GM12801 (cell line): ENCODE data around the gene FGD5.

ENCODE experiments used
- TF ChIP-seq, protein P1 (sequence below): IDR thresholded peaks from one replicate; pipeline ENCODE4 v1.5.1; 2011; ENCODE audit warnings: control low read depth; ENCODE audit not compliant: insufficient read length; ENCODE audit errors: extremely low read depth

Gene FGD5

DNA sequence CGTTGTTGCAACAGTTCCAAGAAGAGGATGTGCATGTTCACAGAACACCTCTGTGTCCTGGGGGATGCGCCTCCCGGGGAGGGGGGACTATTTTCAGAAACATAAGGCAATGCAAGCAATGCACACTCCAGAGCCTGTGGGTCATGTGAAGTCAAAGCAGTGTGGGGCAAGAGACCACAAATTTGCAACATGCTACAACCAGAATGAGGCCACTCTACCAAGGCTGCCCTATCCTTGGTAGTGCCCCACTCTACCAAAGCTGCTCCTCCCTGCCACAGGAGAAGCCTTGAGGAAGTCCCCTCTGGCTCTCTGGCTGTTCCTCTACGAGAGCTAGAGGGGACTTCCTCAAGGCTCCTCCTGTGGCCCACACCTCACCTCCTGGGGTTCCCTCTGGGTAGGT is 120.2 kb downstream of the FGD5 start:
- TF ChIP-seq, protein P1, sequence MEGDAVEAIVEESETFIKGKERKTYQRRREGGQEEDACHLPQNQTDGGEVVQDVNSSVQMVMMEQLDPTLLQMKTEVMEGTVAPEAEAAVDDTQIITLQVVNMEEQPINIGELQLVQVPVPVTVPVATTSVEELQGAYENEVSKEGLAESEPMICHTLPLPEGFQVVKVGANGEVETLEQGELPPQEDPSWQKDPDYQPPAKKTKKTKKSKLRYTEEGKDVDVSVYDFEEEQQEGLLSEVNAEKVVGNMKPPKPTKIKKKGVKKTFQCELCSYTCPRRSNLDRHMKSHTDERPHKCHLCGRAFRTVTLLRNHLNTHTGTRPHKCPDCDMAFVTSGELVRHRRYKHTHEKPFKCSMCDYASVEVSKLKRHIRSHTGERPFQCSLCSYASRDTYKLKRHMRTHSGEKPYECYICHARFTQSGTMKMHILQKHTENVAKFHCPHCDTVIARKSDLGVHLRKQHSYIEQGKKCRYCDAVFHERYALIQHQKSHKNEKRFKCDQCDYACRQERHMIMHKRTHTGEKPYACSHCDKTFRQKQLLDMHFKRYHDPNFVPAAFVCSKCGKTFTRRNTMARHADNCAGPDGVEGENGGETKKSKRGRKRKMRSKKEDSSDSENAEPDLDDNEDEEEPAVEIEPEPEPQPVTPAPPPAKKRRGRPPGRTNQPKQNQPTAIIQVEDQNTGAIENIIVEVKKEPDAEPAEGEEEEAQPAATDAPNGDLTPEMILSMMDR = no peak

DNA sequence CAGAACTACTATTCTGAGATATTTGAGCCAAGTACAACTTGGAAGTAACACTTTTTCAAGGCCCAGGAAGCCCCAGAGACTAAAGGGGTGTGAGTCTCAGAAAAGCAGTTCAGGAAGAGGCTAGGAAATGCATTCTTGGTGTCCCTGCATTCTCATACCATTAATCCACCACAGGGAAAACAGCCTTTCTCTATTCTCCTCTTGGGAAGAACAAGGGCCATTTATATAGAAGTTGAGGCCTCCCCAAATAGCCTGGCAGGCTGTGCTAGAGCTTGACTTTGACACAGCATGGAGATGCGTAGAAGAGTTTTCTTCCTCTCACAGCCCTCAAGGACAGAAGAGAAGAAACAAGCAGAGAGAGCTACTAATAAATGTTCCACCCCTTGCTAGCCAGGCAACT is 123.1 kb downstream of the FGD5 start:
- TF ChIP-seq, protein P1 = no peak

DNA sequence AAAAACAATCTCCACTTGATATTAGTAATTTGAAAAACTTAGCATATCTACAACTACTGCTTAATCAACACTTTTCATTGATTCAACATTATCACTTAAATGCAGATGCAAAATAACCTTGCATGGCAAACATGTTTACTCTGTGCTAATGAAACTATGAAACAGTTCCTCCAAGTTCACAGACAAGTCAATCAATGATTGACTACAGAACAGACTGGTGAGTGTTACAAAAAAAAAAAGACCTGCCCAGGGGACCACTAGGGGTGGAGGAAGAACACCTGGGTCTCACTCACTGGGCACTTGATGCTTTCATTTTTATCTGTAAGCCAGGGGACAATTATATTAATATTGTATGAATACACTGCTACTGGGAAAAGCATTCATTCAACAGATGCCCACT is 124.3 kb downstream of the FGD5 start:
- TF ChIP-seq, protein P1 = no peak

DNA sequence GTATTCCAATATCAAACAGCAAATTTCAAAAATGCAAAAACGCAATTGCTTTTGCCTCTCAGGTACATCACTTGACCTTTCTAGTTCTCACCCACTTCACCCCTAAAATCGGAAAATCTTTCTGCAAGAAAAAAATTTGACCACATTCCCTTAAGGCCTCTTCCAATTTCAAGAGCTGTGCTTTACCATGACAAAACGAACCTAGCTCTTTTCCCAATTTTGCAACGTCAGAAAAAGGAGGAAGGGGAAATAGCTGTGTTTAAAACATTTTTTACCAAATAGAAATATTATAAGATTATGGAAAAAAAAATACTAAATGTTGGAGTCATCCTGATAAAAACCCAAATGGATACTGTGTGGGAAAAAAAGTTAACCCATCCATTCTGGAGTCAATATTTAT is 127.5 kb downstream of the FGD5 start:
- TF ChIP-seq, protein P1 = no peak

DNA sequence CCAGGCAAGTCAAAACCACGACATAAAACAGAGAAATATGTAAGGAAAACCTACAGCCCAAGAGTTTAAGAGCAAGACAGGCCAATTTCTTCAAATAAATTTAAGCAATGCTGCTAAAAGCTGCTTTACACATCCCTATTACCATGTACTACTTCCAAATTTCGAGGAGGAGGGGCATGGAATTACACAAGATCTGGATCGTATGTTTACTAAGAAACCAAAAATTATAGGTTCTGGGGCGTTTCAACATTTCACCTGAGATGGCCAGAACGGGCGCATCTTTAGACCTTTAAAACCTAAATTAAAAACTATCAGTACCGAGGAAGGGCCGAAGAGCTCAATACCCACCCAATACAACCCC is 128.0 kb downstream of the FGD5 start:
- TF ChIP-seq, protein P1 = no peak

DNA sequence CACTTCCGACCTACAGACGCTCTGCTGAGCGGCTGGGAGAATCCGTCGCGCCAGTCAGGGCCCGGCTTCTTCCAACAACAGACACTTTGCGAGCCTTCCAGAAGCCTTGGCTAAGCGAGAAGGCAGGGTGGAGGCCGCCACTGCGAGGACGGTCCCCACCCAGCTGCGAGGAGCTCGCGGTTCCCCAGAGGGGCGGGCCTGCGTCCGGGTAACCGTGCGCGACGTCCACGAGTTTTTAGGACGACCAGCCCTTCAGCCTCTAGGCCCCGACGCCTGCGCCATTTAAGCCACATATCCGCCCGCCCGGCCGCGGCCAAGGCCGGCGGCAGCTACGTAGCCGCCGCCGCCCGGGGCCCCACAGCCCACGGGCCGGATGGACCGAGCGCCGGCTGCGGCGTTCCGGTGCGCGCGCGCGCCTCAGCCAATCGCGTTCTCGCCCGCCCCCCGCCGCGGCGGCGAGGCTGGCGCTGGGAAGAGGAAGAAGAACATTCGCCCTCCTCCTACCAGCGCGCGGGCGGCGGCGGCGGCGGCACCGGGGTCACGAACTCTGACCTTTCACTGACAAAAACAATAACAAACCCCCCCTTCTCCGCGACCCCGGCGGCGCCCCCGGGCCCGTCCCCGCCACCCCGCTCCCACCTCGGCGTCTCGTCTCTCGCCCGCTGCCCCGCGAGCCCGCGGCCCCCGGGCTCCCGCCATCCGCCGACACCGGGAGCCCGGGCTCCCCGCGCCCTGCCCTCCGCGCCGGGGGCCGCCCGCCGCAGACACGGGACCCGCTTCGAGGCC is 128.5 kb downstream of the FGD5 start, which contains the start of gene NR2C2:
NR2C2 (plus strand) TSS at position 484 of the 786 bp plus-strand sequence. CDS start 56,332 bp downstream, outside the sequence.
- TF ChIP-seq, protein P1 = no peak

DNA sequence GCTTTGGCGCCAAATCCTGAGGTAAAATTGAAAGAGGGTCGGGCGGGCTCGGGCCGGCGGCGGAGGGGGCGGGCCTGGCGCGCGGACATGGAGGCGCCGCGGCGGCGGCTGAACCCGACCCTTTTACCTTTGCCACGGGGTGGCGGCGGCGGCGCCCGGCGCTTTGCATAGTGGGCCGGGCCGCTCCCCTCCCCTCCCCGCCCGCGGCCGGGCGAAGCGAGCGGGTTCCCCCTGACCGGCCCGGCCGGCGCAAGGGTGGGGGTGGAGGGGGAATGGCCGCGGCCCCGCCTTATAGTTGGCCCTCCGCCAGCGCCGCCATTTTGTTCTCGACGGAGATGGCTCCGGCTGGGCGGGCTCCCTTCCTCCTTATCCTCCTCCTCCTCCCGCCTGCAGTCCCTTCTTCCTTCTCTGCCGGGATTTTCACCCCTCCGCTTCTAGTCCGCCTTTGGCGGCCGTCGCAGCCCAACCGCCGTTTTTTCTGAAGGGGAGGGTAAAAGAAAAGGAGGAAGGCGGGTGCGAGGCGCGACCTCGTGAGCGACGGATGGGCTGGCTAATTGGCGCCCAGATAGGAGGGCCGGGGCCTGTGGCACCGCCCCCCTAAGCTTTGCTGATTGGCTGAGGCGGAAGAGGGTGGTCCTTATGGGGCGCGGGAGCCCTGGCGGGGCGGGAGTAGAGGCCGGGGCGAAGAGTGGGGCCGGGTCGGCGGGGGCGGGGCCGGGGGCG is 129.3 kb downstream of the FGD5 start:
- TF ChIP-seq, protein P1 = no peak
